Stimulated activated CD4-positive, alpha-beta T cell treated with anti-CD3 and anti-CD28 coated beads, TNF-alpha, amount 100 ng/mL, for 48 hours (primary cell): ENCODE results near the gene KLHL40.

Experiments
- DNase-seq, 3 donors: peaks; one replicate each; pipeline ENCODE4 v3.0.0-alpha.2; 2020; ENCODE audit warnings: low read depth in 3 of 3

The KLHL40 gene

GRCh38 chr3:42670051-42670576, 15.2 kb upstream of the KLHL40 start:
- no peak for DNase-seq

GRCh38 chr3:42670670-42671069, 14.7 kb upstream of the KLHL40 start:
- DNase-seq, result no peak

DNA sequence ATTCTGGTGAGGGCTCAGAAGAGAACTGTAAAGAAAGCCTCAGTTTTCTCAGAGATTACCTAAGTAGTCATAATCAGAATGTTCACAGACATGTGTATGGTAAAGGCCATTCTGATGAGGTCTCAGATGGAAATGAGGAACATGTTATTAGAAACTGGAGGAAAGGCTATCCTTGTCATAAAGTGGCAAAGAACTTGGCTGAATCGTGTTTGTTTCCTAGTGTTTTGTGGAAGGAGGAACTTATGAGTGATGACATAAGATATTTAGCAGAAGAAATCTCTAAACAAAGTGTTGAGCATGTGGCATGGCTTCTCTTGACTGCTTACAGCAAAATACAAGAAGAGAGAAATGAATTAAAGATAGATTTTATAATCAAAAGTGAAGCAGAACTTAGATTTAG, 12.8 kb upstream of the KLHL40 start:
- DNase-seq, result no peak

DNA sequence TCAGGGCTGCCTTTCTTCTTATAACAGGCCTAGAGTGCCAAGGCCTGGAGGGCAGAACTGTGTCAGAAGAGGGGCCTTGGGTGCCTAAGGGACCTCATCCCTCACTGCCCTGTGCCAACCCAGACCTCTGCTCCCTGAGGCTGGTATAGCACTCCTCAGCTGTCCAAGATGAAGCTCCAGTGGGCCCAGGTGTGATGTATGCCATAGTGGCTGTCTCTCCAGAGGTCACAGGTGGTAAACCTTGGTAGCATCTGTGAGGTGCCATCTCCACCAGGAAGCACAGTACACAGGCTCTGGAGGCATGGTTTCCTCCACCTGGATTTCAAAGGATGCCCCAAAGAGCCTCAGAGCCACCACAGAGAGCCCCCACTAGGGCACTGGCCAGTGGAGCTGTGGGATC, 12.3 kb upstream of the KLHL40 start:
- no peak for DNase-seq

DNA sequence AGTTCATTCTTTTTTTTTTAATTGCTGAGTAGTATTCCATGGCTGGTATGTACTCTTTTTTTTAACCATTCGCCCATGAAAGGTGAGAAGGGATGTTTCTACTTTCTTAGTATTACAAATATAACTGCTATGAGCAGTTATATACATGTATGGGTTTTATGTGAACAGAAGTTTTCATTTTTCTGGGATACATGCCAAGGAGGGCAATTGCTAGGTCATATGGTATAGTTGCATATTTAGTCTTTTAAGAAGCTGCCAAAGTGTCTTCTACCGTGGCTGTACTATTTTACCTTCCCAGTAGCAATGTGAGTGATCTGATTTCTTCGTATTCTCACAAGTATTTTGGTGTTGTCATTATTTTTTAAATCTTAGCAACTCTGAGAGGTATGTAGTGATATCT, 11.2 kb upstream of the KLHL40 start:
- DNase-seq, result no peak

- no peak for DNase-seq
Measured at GRCh38 chr3:42675909-42676308, 9.4 kb upstream of the KLHL40 start.

- no peak for DNase-seq
Measured at GRCh38 chr3:42678447-42678846, 6.9 kb upstream of the KLHL40 start.

DNA sequence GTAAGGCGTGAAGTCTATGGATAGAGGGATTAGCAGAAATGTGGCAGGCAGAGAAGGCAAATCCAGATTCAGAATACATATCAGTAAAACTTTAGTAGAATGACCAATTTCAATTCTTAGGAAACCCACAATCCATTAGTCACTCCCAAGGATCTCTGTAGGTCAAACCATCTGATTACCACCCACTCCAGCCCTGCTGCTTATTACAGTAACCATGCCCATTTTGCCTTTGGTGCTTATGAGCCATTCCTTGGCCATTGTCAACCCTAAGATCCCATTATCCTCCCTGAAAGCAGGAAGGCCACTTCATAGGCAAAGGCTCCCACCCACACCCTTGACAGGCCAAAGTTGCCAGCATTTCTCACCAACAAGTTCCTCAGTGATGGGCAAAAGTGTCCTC, 5.1 kb upstream of the KLHL40 start:
- DNase-seq, result no peak

- no peak for DNase-seq
Measured at GRCh38 chr3:42680806-42681205, 4.5 kb upstream of the KLHL40 start.

DNA sequence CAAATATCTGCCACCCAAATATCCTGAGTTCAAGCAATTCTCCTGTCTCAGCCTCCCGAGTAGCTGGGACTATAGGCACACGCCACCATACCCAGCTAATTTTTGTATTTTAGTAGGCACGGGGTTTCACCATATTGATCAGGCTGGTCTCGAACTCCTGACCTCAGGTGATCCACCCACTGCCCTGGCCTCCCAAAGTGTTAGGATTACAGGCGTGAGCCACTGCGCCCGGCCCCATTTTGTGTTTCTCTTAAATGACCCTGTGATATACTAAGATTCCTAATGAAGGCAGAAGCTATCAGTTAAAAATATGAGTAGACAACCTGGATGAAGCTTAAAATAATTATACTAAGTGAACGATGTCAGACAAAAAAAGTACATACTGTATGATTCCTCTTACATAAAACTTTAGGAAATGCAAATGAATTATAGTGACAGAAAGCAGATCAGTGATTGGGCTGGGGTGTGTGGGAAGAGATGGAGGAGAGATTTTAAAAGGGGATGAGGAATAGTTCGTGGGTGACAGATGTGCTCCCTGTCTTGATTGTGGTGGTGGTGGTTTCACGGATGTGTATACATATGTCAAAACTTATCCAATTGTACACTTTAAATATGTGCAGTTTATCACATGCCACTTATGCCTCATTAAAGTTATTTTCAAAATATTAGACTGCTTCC, 3.8 kb upstream of the KLHL40 start:
- DNase-seq, result no peak

DNA sequence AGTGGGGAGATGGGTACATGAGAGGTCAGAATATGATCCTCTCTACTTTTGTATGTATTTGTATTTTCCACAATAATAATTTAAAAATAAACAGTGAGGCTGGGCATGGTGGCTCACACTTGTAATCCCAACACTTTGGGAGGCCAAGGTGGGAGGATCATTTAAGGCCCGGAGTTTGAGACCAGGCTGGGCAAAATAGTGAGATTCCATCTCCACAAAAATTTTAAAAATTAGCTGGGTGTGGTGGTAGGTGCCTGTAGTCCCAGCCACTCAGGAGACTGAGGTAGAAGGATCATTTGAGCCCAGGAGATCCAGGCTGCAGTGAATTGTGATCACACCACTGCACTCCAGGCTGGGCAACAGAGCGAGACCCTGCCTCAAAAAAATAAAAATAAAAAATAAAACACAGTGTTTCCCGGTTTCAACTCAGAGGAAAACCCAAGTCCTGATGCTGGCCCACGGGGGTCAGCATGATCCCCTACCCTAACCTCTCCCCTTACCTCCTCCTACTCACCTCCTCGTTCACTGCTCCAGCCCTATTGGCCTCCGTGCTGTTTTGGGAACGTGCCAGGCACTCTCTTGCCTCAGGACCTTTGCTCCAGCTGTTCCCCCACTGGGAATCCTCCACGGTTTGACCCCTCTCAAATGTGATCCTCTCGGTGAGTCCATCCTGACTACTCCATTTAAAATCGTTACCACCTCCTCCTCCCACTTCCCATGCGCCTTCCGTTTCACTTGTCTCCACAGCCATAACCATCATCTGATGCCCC, 2.9 kb upstream of the KLHL40 start:
- DNase-seq, result no peak

DNA sequence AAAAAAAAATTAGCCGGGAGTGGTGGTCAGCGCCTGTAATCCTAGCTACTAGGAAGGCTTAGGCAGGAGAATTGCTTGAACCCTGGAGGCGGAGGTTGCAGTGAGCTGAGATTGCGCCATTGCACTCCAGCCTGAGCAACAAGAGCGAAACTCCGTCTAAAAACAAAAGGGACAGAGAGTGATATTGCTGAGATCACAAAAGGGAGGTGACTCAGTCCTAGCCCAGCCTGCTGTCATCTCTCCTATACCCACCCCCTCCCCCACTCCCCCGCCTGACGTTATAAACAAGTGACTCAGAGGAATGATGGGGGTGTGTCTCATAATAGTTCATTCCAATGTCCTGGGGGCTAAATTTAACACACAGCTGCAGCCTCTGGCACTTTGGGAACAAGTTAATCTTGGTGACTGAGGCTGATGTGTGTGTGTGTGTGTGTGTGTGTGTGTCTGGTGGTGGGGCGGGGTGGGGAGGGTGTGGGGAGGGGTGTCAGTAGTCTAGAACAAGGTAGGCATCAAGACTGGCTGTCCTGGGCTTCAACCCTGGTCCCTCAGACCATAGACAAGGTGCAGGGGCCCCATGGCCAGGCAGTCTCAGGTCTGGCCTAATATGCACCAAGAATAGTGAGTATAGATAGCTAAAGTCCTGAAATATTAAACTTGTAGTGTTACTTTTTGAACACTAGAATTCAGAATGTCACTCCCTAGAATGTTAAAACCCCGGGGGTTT, 1.3 kb upstream of the KLHL40 start:
- DNase-seq, result peak; percentile 44 to 70 (median 61)

- DNase-seq, result no peak
Measured at GRCh38 chr3:42684632-42685362, 540 bp upstream of the KLHL40 start.

- no peak for DNase-seq
Measured at GRCh38 chr3:42685891-42686820, 819 bp downstream of the KLHL40 start.

- DNase-seq, result no peak
Measured at GRCh38 chr3:42686832-42687650, 1.7 kb downstream of the KLHL40 start.

GRCh38 chr3:42688016-42688415, 2.7 kb downstream of the KLHL40 start:
- DNase-seq, result no peak

GRCh38 chr3:42688487-42689420, 3.4 kb downstream of the KLHL40 start:
- DNase-seq, result no peak

DNA sequence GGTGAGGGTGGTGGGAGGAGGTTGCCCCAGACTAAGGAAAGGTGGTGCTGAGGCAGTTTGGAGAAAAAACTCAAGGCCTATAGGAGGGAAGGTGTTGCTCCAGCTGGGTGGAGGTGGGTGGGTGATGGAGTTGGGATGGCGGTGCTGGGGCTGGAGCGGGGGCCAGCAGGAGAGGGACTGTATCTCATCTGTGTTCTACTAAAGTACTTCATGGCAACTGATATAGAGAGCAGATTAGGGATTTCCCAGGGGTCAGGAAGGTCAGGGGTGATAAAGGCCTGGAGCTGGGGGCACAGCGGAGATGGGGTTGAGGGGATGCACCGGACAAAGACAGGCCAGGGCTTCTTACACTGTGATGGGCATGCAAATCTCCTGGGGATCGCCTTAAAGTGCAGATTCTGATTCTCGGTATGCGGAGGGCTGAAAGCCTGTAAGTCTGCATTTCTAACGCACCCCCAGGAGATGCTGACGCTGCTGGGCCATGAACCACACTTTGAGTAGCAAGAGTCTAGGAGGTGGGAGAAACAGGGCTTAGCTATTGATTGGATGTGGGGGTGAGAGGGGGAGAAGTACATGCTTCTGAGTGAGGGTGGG, 4.2 kb downstream of the KLHL40 start:
- DNase-seq, result no peak
